GM19467 (cell line): ENCODE data around the gene FOXD2.
"Not testable (repeated sequence)": the region's sequence is repeated elsewhere in the genome, so short reads cannot be mapped to it uniquely, and the experiment has no call there.

Experiments
- ATAC-seq: cut with Tn5 transposase; IDR thresholded peaks from one replicate; pipeline ENCODE4 v1.9.1; 2021; ENCODE audit warnings: mild to moderate bottlenecking, moderate library complexity; ENCODE audit not compliant: unreplicated experiment

Gene FOXD2

GRCh38 chr1:47439017-47439818, 1.4 kb downstream of the FOXD2 start:
- no peak for ATAC-seq

- ATAC-seq: no peak
Measured at GRCh38 chr1:47439819-47440598, 2.2 kb downstream of the FOXD2 start.

GRCh38 chr1:47440599-47441081, 2.8 kb downstream of the FOXD2 start:
- no peak for ATAC-seq

GRCh38 chr1:47441450-47442106, 3.7 kb downstream of the FOXD2 start:
- ATAC-seq: no peak

GRCh38 chr1:47442202-47442601, 4.4 kb downstream of the FOXD2 start:
- ATAC-seq: no peak

- ATAC-seq: no peak
Measured at GRCh38 chr1:47442842-47443529, 5.1 kb downstream of the FOXD2 start.

- no peak for ATAC-seq
Measured at GRCh38 chr1:47443530-47444296, 5.9 kb downstream of the FOXD2 start.

GRCh38 chr1:47444297-47444561, 6.4 kb downstream of the FOXD2 start:
- ATAC-seq: no peak

GRCh38 chr1:47444562-47445465, 7.0 kb downstream of the FOXD2 start:
- no peak for ATAC-seq

DNA sequence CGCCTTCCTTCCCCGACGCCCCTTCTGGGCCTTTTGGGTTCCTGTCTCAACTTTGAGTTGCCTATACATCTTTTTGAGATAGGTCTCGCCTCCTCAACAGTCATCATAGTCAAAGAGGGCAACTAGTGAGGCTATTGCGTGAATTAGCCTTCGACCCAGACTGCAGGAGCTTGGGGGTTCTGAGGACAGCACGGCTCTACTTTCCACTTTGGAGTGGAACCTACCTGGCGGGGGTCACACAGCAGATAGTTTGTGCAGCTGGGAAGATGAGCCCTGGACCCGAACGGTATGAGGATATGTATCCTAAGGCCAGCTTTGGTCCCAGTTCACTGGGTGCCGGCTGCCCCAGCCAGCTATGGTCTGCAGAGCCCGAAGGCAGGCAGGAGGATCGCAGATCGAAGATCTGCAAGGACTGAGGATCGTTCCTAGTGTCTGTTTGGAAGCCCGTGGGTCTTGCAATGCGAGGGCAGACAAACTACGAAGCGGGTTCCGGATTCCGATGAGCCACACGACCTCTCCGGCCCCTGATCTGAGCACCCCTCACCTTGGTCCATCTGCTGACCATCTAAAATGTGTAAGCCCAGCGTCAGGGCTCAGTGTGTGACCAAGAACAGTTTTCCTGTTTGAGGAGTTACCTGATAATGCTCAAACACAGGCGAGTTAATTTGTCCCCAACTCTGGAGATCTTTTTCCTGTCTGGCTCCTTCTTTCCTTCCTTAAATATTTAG, 8.1 kb downstream of the FOXD2 start:
- no peak for ATAC-seq

- no peak for ATAC-seq
Measured at GRCh38 chr1:47448462-47449222, 10.8 kb downstream of the FOXD2 start.

GRCh38 chr1:47449822-47450552, 12.1 kb downstream of the FOXD2 start:
- no peak for ATAC-seq

GRCh38 chr1:47450606-47451005, 12.8 kb downstream of the FOXD2 start:
- no peak for ATAC-seq

DNA sequence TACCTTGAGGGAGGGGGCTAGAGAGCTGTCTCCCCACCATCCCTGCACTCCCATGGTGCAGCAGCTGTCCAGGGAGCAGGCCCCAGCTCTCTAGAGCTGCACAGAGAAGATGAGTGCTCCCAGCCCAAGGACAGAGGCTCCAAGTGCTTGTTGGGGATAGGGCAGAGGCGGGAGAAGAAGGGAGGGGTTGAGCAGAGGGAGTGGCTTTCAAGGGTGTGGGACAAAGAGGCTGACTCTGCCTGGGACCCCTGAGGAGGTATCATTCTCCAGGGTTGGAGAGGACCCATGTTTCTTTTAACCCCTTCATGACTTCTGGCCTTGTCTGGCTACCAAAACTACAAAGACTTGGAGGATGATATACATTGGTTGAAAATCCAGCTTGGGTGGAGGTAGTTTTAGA, 14.6 kb downstream of the FOXD2 start:
- ATAC-seq: no peak

DNA sequence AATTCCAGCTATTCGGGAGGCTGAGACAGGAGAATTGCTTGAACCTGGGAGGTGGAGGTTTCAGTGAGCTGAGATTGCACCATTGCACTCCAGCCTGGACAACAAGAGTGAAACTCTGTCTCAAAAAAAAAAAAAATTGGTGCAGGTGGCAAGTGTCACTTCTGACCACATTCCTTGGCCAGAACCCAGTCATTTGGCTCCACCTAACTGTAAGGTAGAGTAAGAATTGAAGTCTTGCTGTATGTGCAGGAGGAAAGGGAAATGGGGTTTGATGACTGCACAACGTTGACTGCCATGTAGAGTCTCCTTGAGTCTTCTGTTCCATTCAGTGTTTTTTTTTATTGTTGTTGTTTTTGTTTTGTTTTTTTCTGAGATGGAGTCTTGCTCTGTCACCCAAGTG, 16.1 kb downstream of the FOXD2 start:
- not testable (repeated sequence) for ATAC-seq

- no peak for ATAC-seq
Measured at GRCh38 chr1:47456250-47456649, 18.4 kb downstream of the FOXD2 start.

- ATAC-seq: not testable (repeated sequence)
Measured at GRCh38 chr1:47457547-47457946, 19.7 kb downstream of the FOXD2 start.
